Measurements from ENCODE around the gene DPYSL5. TPM values are rescaled to one million over a fixed set of nuclear protein-coding genes. Genes with fewer than 3 reads are reported as not detected.

The DPYSL5 gene
- total and polyA plus RNA-seq, 2 of the 8 experiments (the other 6 are each of a cell fraction or from before 2014, with no cell fraction given) = 11.9 to 16.4 TPM

- H2BK20ac ChIP-seq (ENCODE audit: low read length) = no peak overlapping the region
- peak in 1 of 2 experiments; percentile 79 for DNase-seq (ENCODE audit: low read depth in 1 of 2, low spot score in 2 of 2)
- H3K4me2 ChIP-seq (ENCODE audit: insufficient read depth in 1 of 2, low read depth in 2 of 2, low read length in 2 of 2) = peak overlapping the region; percentile 86 to 92
- H2AFZ ChIP-seq (ENCODE audit: low read length) = peak overlapping the region; percentile 50; the same call in 1 of the 2 replicates
- ChIA-PET CTCF (ENCODE audit: partially characterized antibody) (interaction anchor here (0.8 to 14.4 kb wide), 12 partner anchors 14 to 176 kb away, joined by 3 to 235 read pairs (median 4); no protein-coding TSS in a partner anchor), POLR2A (ENCODE audit: partially characterized antibody) (interaction anchor here (0.6 to 2.6 kb wide), 7 partner anchors 12 to 202 kb away, joined by 3 to 10 read pairs (median 4); no protein-coding TSS in a partner anchor)
- no peak for FAIRE-seq
- H4K20me1 ChIP-seq (replicated peaks in 1 of 2; ENCODE audit: control insufficient read depth in 1 of 2, insufficient read depth in 2 of 2, low read length in 2 of 2) = peaks cover 11 to 20% of the 10 kb centered on the region in 2 experiments
- H3K23me2 ChIP-seq (ENCODE audit: low read depth, low read length) = peaks cover 16% of the 10 kb centered on the region; the same call in 1 of the 2 replicates
- H3K9me3 ChIP-seq (ENCODE audit: insufficient read depth in 2 of 2, low read depth in 1 of 2, low read length in 1 of 2) = no peaks in the 10 kb centered on the region
- no peak overlapping the region for H4K91ac ChIP-seq (replicated peaks; ENCODE audit: insufficient read length, low read length)
- no peak overlapping the region for H2BK15ac ChIP-seq (ENCODE audit: low read length)
- H3K4me3 ChIP-seq (ENCODE audit: extremely low read depth in 1 of 4, insufficient read depth in 2 of 4, low read depth in 3 of 4, low read length in 4 of 4) = peak overlapping the region; percentile 71 to 91 (median 76)
- WGBS, 2 experiments (ENCODE audit: extremely low coverage in 1 of 2, insufficient coverage in 1 of 2, insufficient read length in 1 of 2, insufficient replicate concordance in 2 of 2, low coverage in 1 of 2, low lambda C conversion rate in 2 of 2, missing lambda C conversion rate in 1 of 2) = 2% methylated on average over 19 of the region's 75 CpGs; no CpG with 5 or more reads in 1 of the 2 experiments
- H2BK5ac ChIP-seq (ENCODE audit: low read depth, low read length) = no peak overlapping the region
- H4K8ac ChIP-seq (ENCODE audit: extremely low read depth, insufficient read depth, low read length) = peak overlapping the region; percentile 82
- no peak overlapping the region for H3K56ac ChIP-seq (replicated peaks; ENCODE audit: insufficient read length, low read depth, low read length)
- no peak overlapping the region for H3K23ac ChIP-seq (ENCODE audit: insufficient read length)
- no peak overlapping the region for H4K5ac ChIP-seq (ENCODE audit: insufficient read length, low read depth, low read length)
- no peaks in the 10 kb centered on the region for H3K79me1 ChIP-seq (ENCODE audit: low read depth, low read length)
- no peaks in the 10 kb centered on the region for H3K79me2 ChIP-seq (ENCODE audit: control insufficient read depth in 1 of 2, insufficient read depth in 2 of 2, low read length in 2 of 2)
- H2BK12ac ChIP-seq (ENCODE audit: low read depth, low read length) = no peak overlapping the region
- H3K36me3 ChIP-seq (ENCODE audit: control insufficient read depth in 2 of 4, insufficient read depth in 4 of 4, low read length in 3 of 4) = no peaks in the 10 kb centered on the region
- no peak overlapping the region for H3K14ac ChIP-seq (ENCODE audit: insufficient read length)
- H3K18ac ChIP-seq (ENCODE audit: extremely low read depth, low read length) = no peak overlapping the region; the same call in 1 of the 2 replicates
- H3K27me3 ChIP-seq (replicated peaks in 1 of 4; ENCODE audit: control insufficient read depth in 3 of 4, extremely low read depth in 1 of 4, insufficient read depth in 3 of 4, low read length in 3 of 4) = peaks cover 30 to 78% (median 60%) of the 10 kb centered on the region in 4 experiments
- H3K27ac ChIP-seq (ENCODE audit: low read depth, low read length) = no peak overlapping the region
- no peak overlapping the region for H2BK120ac ChIP-seq (replicated peaks; ENCODE audit: low read depth, low read length)
- H2AK5ac ChIP-seq (ENCODE audit: low read depth, low read length) = no peak overlapping the region
- H3K9ac ChIP-seq (replicated peaks in 1 of 4; ENCODE audit: extremely low read depth in 1 of 4, low read depth in 3 of 4, low read length in 3 of 4) = peak overlapping the region in 2 of 4 experiments; percentile 38 to 56; a peak in 2 of 7 replicates
- H3K4ac ChIP-seq (replicated peaks; ENCODE audit: insufficient read length, low read depth, low read length) = no peak overlapping the region
- peaks cover 0 to 22% (median 8%) of the 10 kb centered on the region in 4 experiments; a peak in 4 of 7 replicates for H3K4me1 ChIP-seq (replicated peaks in 1 of 4; ENCODE audit: control insufficient read depth in 3 of 4, insufficient read depth in 4 of 4, low read length in 3 of 4)
- TF ChIP-seq RBBP5 (IDR thresholded peaks at IDR 0.05; ENCODE audit: borderline replicate concordance, low read depth, low read length) = no peak; the same call in 1 of the 2 replicates
- no peak for TF ChIP-seq SIX5 (IDR thresholded peaks at IDR 0.05; ENCODE audit: low read depth, low read length)
- no peak for TF ChIP-seq POU5F1 (IDR thresholded peaks at IDR 0.05; ENCODE audit: low read depth, low read length)
- no peak for TF ChIP-seq JUND (IDR thresholded peaks at IDR 0.05; ENCODE audit: low read length)
- no peak for TF ChIP-seq ATF2 (IDR thresholded peaks at IDR 0.05; ENCODE audit: low read length)
- no peak for TF ChIP-seq HDAC2 (IDR thresholded peaks at IDR 0.05; ENCODE audit: borderline replicate concordance in 1 of 2, low read depth in 2 of 2, low read length in 2 of 2)
- no peak for TF ChIP-seq JUN (IDR thresholded peaks at IDR 0.05; ENCODE audit: low read depth, low read length)
- TF ChIP-seq RFX5 (IDR thresholded peaks at IDR 0.05; ENCODE audit: borderline replicate concordance, low read depth, low read length) = no peak
- TF ChIP-seq MAFK (IDR thresholded peaks at IDR 0.05; ENCODE audit: low read depth, low read length) = no peak
- no peak for TF ChIP-seq NRF1 (IDR thresholded peaks at IDR 0.05; ENCODE audit: low read depth, low read length)
These were observed 564 bp downstream of the DPYSL5 start for GRCh38 chr2:26848336-26849055.
